Body of pancreas (tissue), 4 donors: ENCODE data around the gene MRPL14.

Source experiments
- POLR2A ChIP-seq, 3 donors: fragments of 450-650 bp; IDR thresholded peaks; one replicate each; pipeline ENCODE4 v1.6.1; 2016; ENCODE audit warnings: antibody characterized with exemption in 3 of 3, mild to moderate bottlenecking in 2 of 3
- TF ChIP-seq, protein P1 (sequence below), 7 experiments: fragments of 450-650 bp in 4 of 7; fragments of 200-600 bp in 3 of 7; sonication (generic) in 3 of 7; IDR thresholded peaks; one replicate each; pipeline ENCODE4 v1.5.1; 2016 to 2019; ENCODE audit warnings: antibody characterized with exemption in 7 of 7

DNA sequence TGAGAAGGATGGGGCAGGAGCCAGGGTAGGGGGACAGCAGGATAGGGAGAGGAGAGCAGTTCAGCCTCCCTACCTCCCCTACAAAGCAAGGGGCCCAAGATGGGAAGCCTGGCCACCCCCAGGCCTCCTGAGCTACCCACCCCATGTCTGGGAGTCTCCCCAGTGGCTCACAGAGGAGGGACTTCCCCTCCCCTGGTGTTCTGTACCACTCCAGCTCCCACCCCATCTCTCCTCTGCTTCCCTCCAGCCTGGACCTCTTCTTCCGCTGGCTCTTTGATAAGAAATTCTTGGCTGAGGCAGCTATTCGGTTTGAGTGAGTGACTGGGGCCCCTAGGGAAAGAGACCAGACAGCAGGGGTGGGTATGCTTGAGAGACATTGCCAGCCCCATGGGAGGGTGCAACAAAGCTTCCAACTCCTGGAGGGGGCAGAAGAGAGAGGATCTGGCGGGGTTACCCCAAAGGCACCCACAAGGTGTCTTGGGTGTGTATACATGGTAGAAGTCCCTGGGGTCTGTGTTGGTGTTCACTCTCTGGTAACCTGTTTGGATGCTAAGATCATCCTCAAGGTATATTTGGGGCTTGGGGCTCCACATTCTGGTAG is 23.2 kb upstream of the MRPL14 start:
- TF ChIP-seq, protein P1, sequence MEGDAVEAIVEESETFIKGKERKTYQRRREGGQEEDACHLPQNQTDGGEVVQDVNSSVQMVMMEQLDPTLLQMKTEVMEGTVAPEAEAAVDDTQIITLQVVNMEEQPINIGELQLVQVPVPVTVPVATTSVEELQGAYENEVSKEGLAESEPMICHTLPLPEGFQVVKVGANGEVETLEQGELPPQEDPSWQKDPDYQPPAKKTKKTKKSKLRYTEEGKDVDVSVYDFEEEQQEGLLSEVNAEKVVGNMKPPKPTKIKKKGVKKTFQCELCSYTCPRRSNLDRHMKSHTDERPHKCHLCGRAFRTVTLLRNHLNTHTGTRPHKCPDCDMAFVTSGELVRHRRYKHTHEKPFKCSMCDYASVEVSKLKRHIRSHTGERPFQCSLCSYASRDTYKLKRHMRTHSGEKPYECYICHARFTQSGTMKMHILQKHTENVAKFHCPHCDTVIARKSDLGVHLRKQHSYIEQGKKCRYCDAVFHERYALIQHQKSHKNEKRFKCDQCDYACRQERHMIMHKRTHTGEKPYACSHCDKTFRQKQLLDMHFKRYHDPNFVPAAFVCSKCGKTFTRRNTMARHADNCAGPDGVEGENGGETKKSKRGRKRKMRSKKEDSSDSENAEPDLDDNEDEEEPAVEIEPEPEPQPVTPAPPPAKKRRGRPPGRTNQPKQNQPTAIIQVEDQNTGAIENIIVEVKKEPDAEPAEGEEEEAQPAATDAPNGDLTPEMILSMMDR (IDR thresholded peaks at IDR 0.05): no peak
- TF ChIP-seq POLR2A (IDR thresholded peaks at IDR 0.05): no peak
